ENCODE measurements around the gene DPH7. TPM values are rescaled to one million over a fixed set of nuclear protein-coding genes. Genes with fewer than 3 reads are reported as not detected.
A peak's percentile ranks its signal among the peaks of the same experiment; 100 is the strongest.

The DPH7 gene
- total and polyA plus RNA-seq, 2 of the 8 experiments (the other 6 are each of a cell fraction or from before 2014, with no cell fraction given), result 44.6 to 45.5 TPM

- H2BK12ac ChIP-seq (ENCODE audit: low read depth, low read length), result no peak overlapping the region
- DNase-seq (ENCODE audit: low read depth in 1 of 2, low spot score in 2 of 2), result no peak
- no peak overlapping the region for H4K91ac ChIP-seq (replicated peaks; ENCODE audit: insufficient read length, low read length)
- H3K4me3 ChIP-seq (ENCODE audit: extremely low read depth in 1 of 4, insufficient read depth in 2 of 4, low read depth in 3 of 4, low read length in 4 of 4), result peak overlapping the region; percentile 54 to 82 (median 82); a peak in 5 of 8 replicates
- no peak overlapping the region for H3K56ac ChIP-seq (replicated peaks; ENCODE audit: insufficient read length, low read depth, low read length)
- H3K4me1 ChIP-seq (replicated peaks in 1 of 4; ENCODE audit: control insufficient read depth in 3 of 4, insufficient read depth in 4 of 4, low read length in 3 of 4), result peaks cover 0 to 7% (median 5%) of the 10 kb centered on the region in 4 experiments; a peak in 5 of 7 replicates
- H4K5ac ChIP-seq (ENCODE audit: insufficient read length, low read depth, low read length), result no peak overlapping the region
- H4K8ac ChIP-seq (ENCODE audit: extremely low read depth, insufficient read depth, low read length), result no peak overlapping the region
- no peak overlapping the region for H2BK120ac ChIP-seq (replicated peaks; ENCODE audit: low read depth, low read length)
- ChIA-PET CTCF (ENCODE audit: partially characterized antibody) (interaction anchor here (0.6 to 3.3 kb wide), 11 partner anchors 10 to 294 kb away, joined by 3 to 15 read pairs (median 4); partner anchors contain the start of gene DPH7), POLR2A (ENCODE audit: partially characterized antibody) (interaction anchor here (1.1 to 6.2 kb wide), 5 partner anchors 8 to 36 kb away, joined by 3 to 45 read pairs (median 4); partner anchors contain the start of genes DPH7 and EHMT1)
- H3K27ac ChIP-seq (ENCODE audit: low read depth, low read length), result no peak overlapping the region
- H3K18ac ChIP-seq (ENCODE audit: extremely low read depth, low read length), result no peak overlapping the region
- peaks cover 28% of the 10 kb centered on the region for H3K79me1 ChIP-seq (ENCODE audit: low read depth, low read length)
- H3K9ac ChIP-seq (replicated peaks in 1 of 4; ENCODE audit: extremely low read depth in 1 of 4, low read depth in 3 of 4, low read length in 3 of 4), result peak overlapping the region in 1 of 4 experiments; percentile 70; a peak in 2 of 7 replicates
- no peaks in the 10 kb centered on the region for H3K9me3 ChIP-seq (ENCODE audit: insufficient read depth in 2 of 2, low read depth in 1 of 2, low read length in 1 of 2)
- no peaks in the 10 kb centered on the region; a peak in 1 of 7 replicates for H3K27me3 ChIP-seq (replicated peaks in 1 of 4; ENCODE audit: control insufficient read depth in 3 of 4, extremely low read depth in 1 of 4, insufficient read depth in 3 of 4, low read length in 3 of 4)
- no peak overlapping the region for H2BK20ac ChIP-seq (ENCODE audit: low read length)
- peaks cover 20 to 30% of the 10 kb centered on the region in 2 experiments for H4K20me1 ChIP-seq (replicated peaks in 1 of 2; ENCODE audit: control insufficient read depth in 1 of 2, insufficient read depth in 2 of 2, low read length in 2 of 2)
- no peak overlapping the region for H3K4ac ChIP-seq (replicated peaks; ENCODE audit: insufficient read length, low read depth, low read length)
- H3K36me3 ChIP-seq (ENCODE audit: control insufficient read depth in 2 of 4, insufficient read depth in 4 of 4, low read length in 3 of 4), result peaks cover 27 to 41% (median 32%) of the 10 kb centered on the region in 4 experiments
- H2AFZ ChIP-seq (ENCODE audit: low read length), result no peak overlapping the region
- 91% methylated on average over 6 of the region's 6 CpGs; no CpG with 5 or more reads in 1 of the 2 experiments for WGBS, 2 experiments (ENCODE audit: extremely low coverage in 1 of 2, insufficient coverage in 1 of 2, insufficient read length in 1 of 2, insufficient replicate concordance in 2 of 2, low coverage in 1 of 2, low lambda C conversion rate in 2 of 2, missing lambda C conversion rate in 1 of 2)
- peaks cover 0 to 22% of the 10 kb centered on the region in 2 experiments; a peak in 2 of 4 replicates for H3K79me2 ChIP-seq (ENCODE audit: control insufficient read depth in 1 of 2, insufficient read depth in 2 of 2, low read length in 2 of 2)
- H2BK15ac ChIP-seq (ENCODE audit: low read length), result no peak overlapping the region
- no peak overlapping the region for H2BK5ac ChIP-seq (ENCODE audit: low read depth, low read length)
- no peak overlapping the region for H3K23ac ChIP-seq (ENCODE audit: insufficient read length)
- TF ChIP-seq TCF12 (IDR thresholded peaks at IDR 0.05; ENCODE audit: low read depth, low read length) (no peak), ZNF274 (IDR thresholded peaks at IDR 0.05; ENCODE audit: borderline replicate concordance, extremely low read depth, low read length) (no peak), NANOG (IDR thresholded peaks at IDR 0.05; ENCODE audit: insufficient read depth, low read depth, low read length, poor library complexity, severe bottlenecking) (no peak)
- FAIRE-seq, result no peak
- H3K4me2 ChIP-seq (ENCODE audit: insufficient read depth in 1 of 2, low read depth in 2 of 2, low read length in 2 of 2), result peak overlapping the region; percentile 80 to 94
- no peak overlapping the region for H2AK5ac ChIP-seq (ENCODE audit: low read depth, low read length)
- H3K23me2 ChIP-seq (ENCODE audit: low read depth, low read length), result peaks cover 8% of the 10 kb centered on the region; the same call in 1 of the 2 replicates
- no peak overlapping the region for H3K14ac ChIP-seq (ENCODE audit: insufficient read length)
Measured at GRCh38 chr9:137588891-137589290, 10.2 kb upstream of the DPH7 start.
